ENCODE measurements around the gene GAB4.

Gene GAB4

DNA sequence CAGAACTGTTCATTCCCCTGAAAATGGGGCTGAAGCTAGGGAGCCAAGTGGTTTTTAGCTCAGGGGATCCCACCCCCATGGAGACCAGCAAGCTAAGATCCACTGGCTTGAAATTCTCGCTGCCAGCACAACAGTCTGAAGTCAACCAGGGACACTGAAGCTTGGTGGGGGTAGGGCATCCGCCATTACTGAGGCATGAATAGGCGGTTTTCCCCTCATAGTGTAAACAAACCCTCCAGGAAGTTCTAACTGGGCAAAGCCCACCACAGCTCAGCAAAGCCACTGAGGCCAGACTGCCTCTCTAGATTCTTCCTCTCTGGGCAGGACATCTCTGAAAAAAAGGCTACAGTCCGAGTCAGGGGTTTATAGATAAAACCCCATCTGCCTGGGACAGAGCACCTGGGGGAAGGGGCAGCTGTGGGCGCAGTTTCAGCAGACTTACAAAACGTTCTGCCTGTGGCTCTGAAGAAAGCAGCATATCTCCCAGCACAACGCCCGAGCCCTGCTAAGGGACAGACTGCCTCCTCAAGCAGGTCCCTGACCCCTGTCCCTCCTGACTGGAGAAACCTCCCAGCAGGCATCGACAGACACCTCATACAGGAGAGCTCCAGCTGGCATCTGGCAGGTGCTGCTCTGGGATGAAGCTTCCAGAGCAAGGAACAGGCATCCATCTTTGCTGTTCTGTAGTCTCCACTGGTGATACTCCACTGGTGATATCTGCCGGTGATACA lies 32.7 kb downstream of the GAB4 start:
- no peak for DNase-seq

DNA sequence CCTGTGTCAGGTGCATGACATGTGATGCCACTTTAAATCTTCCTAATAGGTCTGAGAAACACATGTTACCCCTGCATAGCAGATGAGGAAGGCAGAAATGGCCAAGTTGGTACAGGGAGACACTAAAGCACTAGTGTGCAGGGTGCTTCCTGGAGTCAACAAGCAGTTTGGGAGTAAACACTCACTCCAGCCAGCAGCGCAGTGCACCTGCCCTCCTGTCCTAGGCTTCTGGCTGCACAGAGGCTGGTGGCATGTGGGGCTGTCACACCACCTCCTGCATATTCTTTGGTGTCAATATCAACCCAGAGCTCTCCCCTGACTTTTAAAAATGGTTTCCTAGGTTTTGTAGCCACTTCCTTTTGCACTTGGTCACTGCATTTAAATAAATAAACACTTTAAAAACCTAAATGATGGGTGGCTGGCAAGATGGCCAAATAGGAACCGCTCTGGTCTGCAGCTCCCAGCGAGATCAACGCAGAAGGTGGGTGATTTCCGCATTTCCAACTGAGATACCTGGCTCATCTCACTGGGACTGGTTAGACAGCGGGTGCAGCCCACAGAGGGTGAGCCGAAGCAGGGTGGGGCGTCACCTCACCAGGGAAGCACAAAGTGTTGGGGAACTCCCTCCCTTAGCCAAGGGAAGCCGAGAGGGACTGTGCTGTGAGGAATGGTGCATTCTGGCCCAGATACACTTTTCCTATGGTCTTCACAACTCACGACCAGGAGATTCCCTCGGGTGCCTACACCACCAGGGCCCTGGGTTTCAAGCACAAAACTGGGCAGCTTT lies 33.5 kb downstream of the GAB4 start:
- no peak for DNase-seq

DNA sequence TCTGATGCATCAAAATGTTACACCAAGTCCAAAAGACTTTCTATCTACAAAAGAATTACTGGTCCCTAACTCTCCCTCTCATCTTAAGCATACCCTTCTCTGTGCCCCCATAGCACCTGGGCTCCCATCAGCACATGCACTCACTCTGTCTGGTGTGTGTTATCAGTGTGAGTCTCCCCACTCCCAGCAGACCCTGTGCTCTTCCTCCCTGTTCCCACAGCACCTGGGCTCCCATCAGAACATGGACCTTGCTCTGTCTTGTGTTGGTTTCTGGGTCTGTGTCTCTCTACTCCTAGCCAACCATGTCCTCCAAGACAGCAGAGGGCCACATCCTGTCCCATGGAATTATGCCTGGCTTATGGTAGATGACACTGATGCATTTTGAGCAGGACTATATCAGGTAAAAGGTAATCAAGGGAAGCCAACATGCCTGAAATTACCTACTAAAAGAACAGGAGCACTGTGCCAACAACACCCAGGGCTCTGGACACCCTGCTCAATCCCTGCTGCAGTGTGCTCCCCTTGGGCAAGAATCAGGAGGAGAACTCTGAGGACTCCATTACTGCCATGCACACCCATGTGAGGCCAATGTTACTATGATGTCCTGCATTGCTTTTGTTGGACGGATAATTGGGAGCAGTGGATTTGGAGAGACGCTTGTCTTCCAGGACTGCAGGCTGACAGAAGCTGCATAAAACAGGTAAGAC lies 34.3 kb downstream of the GAB4 start:
- no peak for DNase-seq

DNA sequence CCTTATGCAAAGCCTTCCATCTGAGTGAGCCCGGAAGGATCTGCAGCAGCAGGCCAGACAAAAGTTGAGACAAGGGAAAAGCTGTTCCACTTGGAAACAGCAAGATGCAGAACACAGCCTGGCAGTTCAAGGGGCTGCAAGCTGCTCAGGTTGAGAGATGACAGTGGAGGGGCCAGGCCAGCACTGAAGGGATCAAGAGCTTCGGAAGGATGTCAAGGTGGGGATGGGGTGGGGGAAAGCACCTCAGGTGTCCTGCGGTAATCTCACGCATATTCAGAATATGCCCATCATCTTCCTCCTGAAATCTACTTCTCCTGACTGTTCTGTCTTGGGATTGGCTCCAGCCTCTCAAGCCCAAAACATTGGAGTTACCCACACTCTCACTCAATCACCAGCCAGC lies 35.7 kb downstream of the GAB4 start:
- no peak for DNase-seq

DNA sequence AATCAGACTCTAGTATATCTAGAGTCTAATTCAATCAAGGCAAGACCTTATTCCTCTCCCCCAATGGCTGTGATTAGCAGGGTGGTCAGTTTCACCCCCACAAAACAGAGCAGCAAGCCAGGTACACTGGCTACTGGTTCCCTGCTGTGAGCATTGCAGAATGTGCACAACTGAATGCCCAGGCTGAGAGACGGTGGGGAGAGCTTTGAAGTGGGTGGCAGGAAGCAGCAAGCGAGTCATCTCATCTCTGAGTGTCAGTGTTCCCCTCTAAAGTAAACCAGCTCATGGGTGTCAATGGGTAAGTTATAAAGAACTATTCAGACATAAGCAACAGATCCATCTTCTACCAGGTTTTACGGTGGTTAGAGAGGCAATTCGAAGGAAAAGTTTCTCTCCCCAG lies 37.6 kb downstream of the GAB4 start:
- no peak for DNase-seq

DNA sequence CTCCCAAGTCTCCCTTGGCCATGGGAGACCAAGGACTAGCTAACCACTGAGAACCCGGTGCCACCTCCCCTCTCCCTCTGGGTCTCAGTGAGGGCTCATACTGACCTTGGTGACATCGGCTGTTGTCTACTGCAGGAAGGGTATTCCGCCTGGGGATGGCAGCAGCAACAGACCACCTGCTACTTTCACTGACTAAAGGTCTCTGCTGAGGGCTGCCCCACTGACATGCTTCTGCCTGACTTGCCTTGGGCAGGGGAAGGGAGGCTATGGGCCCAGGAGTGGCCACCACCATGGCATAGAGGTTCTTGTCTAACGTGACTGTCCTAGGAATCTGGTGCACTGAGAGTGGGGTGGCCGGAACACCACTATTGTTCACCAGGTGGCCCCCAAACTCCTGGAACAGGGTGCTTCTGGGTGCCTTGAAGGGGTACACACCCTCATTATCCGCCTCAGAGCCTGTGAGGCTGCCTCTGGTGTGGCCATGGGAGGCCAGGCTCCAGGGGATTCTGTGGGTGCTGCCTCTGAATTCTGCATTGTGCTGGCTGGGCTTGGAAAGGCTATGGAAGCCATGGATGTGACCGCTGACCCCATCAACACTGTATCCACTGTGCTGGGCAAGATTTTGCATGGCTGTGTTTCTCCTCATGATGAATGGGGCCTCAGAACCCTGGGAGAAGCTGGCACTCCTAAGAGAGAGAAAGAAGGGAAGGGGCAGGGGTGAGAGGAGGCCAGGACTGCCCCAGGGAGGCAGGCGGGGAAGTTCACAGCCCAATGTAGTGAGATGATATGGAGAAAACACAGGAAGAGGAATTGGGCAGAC lies 38.3 kb downstream of the GAB4 start:
- no peak for DNase-seq

DNA sequence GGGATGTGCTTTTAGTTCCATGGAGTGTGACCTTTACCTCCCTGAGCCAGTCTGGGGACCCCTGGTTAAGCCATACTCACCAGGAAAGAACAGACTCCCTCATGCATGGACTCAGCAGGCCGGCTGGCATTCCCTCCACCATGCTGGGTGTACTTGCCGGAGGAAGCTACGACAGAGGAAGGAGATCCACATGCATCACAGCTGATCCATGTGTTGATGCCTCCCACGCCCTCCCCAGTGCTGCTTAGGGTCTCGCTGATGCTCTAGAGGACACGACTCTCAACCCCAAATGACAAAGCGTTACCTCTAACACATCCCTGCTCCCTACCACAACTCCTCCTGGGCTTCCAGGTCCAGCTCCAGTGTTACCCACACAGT lies 39.8 kb downstream of the GAB4 start:
- DNase-seq, result no peak

DNA sequence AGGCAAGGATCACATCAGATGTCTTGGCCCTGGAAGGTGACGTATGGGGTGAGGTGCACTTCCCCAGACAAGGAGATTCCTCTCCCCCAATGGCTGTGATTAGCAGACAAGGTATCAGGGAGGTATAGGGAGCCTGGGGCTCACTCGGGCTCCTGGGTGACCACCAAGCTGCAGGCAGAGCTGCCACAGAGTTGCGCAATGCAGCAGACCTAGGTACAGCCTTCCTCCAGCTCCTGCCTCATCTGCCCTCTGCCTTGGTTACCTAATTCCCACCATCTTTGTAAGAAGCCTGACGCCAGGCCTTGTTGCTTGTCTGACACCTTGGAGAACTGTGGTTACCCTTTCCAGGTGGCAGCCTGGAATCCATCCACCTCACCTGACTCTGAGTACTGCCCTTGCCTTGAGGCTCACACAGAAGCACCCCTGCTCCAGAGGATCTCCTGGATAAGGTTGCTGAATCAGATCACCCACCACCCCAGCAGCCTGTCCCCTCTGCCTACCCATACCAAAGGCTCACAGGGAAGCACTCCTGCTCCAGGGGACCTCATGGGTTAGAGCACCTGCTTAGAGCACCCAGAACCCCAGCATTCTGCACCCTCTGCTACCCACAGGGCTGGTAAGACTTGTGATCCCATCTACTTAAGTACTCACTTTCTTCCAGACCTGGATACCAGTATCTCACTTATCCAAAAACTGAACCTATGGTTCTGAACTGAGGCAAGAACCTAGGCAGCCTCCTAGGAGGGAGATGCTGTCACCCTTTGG lies 40.4 kb downstream of the GAB4 start:
- DNase-seq, result no peak

DNA sequence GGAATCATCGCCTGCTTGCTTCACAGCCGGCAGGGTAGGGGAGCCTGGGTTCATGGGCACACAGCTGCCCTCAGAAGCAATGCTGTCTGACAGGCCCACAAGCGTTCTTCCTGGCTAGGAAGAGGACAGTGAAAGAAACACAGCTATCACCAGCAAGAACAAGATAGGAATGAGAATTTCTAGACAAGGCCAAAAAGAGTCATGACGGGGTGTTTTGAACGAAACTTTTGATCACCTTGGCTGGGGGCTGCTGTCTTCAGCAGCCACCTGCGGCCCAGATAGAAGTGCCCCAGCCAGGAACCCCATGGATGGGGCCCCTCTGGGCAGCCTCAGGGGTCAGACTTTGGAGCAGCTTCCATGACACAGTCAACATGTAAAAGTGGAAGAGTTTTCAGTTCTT lies 41.8 kb downstream of the GAB4 start:
- no peak for DNase-seq

DNA sequence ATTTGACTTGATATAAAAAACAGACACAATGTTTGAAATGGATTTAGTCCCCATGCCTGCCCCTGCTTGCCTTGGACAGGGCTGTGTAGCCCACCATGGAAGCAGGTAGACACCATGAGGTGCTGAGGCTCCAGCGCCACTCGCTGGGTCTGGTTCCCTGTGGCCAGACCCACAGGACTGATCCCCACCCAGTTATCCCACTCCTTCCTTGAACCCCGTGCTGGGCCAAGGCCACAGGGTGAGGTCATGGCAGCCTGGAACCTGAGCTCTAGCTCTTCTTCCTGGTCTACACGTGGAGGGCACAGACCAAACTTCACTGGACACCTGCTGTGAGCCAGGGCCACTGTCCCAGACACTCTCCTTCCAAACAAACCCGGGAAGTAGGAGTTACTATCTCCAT lies 42.5 kb downstream of the GAB4 start:
- DNase-seq, result no peak

DNA sequence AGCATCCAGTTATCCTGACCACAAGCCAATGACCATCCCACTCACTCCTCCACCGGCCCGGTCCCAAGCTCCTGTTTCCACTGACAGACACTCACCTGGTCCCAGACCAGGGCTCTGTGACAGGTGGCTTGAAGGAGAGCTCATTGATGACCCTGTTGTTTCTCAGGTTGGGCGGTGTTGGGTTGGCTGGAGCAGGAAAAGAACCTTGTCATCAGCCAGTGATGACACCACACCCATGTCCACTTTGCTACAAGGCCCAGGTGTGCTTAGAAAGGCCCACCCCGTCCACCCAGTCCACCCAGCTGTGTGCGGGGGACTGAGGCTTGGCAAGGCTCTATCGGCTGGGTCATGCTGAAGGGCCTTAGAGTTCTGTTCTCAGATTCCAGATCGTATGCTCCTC lies 42.9 kb downstream of the GAB4 start:
- no peak for DNase-seq

DNA sequence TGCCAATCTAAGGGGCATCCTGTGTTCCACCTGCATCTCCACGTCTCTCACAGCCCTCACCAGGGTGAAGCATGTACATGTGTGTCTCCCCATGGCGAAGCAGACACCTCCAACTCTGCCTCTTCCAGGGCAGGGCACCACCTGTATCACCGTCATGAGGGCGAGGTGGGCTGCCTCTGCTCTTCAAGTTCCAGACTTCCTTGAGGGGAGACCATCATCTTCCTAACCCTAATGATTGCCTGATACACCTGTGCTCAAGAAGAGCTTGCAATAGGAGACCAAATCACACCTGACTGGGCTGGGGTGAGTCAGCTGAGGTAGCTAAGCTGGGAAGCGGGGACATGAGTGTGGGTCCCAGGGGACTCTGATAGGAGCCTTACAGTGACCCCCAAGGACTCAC lies 43.7 kb downstream of the GAB4 start:
- DNase-seq, result no peak

DNA sequence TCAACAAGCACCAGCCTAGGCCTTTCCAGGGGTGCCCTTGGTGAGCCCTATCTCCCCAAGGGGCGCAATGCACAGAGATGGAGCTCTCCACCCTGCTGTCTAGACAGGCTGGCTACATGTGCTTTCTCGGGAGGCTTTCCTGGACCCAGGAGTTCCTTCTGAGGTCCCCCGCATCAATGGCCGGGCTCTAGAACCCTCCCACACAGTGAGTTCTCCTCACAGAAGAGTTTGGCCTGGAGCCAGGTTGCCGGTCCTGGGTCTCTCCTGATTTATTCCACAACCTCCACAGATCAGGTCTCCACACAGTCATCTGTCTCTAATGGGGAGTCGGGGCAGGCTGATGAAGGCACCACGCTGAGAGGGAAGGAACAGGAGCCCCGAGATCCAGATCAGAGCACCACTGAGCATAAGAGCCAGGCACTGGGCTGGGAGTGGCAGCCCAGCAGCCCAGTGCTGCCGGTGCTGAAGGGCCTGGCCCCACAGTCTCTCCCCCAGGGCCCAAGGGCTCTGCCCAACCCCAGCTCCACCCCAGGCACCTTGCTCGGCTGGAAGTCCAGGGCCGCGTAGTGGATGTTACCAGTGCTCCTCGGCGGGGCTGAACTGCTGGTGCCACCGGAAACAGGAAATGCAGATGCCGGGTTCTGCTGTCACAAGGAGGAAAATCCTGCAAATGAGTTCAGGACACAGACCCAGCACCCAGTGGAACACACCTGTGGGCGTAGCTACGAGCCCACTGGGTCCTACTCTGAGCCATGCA lies 44.7 kb downstream of the GAB4 start:
- DNase-seq, result no peak

DNA sequence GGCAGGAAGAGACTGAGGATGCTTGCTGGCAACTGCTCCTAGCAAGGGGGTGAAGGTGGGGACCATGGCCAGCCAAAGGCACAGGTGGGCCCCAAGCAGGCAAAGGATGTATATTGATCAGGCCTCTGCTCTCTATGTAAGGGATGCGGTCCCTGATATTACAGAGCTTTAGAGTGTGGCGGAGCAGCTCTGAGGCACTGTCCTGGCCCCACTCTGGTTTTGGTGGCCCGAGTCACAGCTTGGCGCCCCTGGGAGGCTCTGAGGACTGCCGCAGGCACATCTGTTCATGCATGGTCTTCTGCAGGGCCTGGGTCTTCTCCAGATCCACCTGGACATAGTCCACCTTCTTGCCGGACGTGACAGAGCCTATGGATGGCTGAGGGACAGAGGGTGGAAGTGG lies 45.5 kb downstream of the GAB4 start:
- no peak for DNase-seq

DNA sequence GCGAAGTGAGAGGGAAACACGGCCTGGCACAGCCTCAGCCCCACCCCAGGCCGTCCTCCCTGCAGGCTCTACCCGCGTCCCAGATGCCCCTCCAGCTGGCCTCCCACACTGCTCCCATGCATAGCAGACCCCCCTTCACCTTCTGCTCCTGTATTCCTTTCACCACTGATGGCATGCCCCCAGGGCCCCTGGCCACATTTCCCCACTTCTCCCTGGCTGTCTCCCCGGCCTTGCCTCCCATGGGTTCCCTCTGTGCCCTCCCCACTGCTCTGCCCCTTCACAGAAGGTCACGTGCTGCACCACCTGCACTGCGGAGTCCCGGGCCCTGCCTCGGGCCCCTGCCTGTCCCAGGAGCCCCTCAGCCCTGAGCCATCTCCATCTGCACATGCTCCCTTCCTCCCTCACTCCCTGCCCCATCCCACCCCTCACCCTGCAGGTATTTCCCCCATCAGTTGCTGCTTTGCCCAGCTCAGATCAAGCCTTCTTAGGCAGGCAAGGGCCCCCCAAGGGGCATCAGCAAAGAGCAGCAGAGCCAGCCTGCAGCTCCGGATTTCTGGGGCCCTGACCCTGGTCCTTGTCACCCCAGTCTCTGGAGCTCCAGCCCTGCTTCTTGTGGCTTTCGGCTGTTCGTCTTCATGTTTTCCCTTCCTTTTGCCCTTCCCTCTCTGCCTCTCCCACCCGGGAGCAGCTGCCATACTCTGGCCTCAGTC lies 46.4 kb downstream of the GAB4 start:
- no peak for DNase-seq

DNA sequence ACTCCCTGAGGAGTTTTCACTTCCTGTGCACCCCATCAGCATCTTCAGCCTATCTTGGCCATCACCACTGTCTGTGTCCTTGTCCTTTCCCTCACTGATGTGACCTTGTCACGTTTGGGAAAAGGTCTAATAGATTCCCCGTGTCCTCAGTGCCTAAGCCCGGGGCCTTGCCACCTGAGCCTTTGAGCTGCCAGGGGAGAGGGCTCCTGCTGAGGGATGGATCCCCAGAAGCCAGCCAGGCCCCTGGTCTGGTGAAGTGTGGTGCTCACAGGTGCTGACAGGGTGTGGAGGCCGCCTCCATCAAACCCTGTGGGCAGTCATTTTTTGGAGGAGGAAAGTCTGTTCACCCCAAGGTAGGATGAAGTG lies 47.2 kb downstream of the GAB4 start:
- DNase-seq, result no peak

DNA sequence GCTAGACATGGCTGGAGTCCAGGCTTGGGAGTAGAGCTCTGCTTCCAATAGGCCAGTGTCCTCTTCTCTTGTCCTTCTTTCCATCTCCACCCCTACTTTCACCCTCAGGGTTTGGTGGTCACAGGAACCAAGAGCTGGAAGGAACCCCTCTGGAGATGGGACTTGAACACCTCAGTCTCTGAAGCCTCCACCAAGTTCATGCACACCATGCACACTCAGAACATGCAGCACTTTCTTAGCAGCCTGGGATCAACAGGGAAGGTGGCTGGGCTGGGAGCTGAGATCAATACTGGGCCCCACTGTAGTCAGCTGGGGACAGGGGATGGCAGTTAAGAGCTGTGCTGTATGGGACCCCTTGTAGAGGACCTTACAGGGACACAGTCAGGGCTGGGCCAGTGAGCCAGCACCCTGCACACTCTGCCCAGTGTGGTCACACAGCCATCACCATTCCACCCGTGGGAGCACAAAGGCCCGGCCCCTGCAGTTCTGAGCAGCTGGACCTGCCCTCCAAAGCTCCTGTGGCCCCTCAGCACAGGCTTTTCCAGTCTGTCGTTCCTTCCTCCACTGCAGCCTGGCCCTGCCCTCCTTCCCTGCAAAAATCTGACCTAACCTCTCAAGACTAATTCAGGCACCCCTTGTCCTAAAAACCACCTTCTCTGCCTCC lies 47.7 kb downstream of the GAB4 start:
- no peak for DNase-seq

DNA sequence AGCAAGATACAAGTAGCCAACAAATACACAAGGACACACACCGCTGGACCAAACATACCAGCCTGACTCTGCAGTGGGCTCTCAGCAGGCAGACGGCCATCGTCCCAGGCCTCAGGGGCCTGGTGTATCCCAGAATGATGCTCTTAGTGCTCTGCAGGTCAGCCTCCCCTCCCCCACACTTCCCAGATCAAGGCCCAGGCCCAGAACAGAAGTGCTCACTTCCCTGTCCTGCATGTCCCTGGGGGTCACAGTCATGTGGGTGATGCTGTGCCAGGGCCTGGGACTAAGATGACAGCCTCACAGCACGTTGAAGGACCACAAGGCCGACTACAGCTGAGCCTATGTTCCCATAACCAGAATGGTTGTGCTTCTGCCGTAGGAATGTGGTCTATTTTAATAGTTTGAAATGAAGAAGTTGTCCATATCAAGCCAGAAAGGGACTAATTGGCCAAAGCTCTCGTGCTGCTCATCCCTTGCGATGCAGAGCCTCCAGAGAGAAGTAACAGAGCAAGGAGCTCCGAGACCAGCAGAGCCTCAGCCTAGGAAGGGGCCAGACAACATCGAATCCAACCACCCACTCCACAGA lies 48.6 kb downstream of the GAB4 start:
- no peak for DNase-seq

DNA sequence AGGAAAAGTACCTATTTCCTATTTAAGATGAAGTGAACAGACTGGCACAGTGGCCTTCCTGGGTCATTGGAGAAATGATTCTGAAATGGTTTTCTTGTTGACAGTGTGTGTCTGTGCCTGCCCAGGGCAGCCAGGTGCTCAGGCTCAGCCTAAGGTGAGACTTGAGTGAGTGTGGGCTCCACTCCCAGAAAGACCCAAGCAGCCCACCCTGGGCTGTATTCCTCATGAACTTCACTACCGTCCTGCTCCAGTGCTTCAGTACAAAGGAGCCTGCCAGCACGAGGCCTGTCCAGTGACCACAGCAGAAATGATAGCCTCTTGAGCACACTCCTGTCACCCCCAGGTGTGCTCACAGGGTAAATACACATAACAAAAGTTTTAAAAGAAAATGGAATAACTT lies 49.5 kb downstream of the GAB4 start:
- DNase-seq, result no peak

DNA sequence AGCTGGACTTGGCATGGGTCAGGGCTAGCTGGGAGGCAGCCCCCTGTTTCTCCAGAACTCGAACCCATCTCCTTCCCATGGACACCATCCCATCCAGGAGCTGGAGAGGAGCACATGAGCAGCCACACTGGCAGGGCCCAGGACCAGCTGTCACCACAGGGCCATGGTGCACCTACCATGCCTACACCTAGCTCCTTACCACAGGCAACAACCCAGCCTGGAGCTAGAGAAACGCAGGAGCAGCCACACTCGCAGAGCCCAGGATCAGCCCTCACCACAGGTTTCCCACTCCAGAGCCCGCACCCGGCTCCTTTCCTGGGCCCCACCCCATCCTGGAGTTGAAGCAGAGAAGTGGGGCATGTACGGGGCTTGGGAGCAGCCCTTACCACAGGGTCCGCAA lies 50.2 kb downstream of the GAB4 start:
- DNase-seq, result no peak

Measured in HCEC 1CT (cell line).